OCI-LY7 (cell line): ENCODE data around the gene FRMD6. TPM values are rescaled to one million over a fixed set of nuclear protein-coding genes. Genes with fewer than 3 reads are reported as not detected.

Source experiments
- BruUV-seq: library from RNA; stranded (reverse); fragments of 400-500 nt; replicated peaks from 2 replicates; lab custom pipeline; 2021; lab: Mats Ljungman, UMichigan
- CTCF ChIA-PET: fragments of 300-600 bp; sonication (Branson Sonifier 250); formaldehyde crosslinking; loops from one replicate; lab custom pipeline; 2022; ENCODE audit warnings: antibody characterized with exemption; ENCODE audit not compliant: unreplicated experiment; lab: Charles Lee
- POLR2A ChIA-PET: fragments of 300-600 bp; sonication (Branson Sonifier 250); formaldehyde crosslinking; loops from one replicate; lab custom pipeline; 2022; ENCODE audit warnings: antibody characterized with exemption; lab: Charles Lee
- DNase-seq: peaks from one replicate; pipeline ENCODE4 v3.0.0-alpha.2; 2015; ENCODE audit warnings: low spot score
- H2AFZ ChIP-seq: fragments of 200-600 bp; sonication (generic), shearing (Covaris generic); 2 replicates; pipeline ENCODE4 v1.6.1; 2014; ENCODE audit warnings: mild to moderate bottlenecking, antibody characterized with exemption, low read length, moderate library complexity
- H3K27ac ChIP-seq: fragments of 200-600 bp; sonication (generic); 2 replicates; pipeline ENCODE4 v1.5.1; 2014; ENCODE audit warnings: mixed run types, low read depth, mild to moderate bottlenecking, moderate library complexity, low read length, inconsistent platforms; ENCODE audit not compliant: poor library complexity, severe bottlenecking
- H3K36me3 ChIP-seq: fragments of 200-600 bp; sonication (generic); 2 replicates; pipeline ENCODE4 v1.6.1; 2014; ENCODE audit warnings: mild to moderate bottlenecking, antibody characterized with exemption, low read length, moderate library complexity, mixed read lengths; ENCODE audit not compliant: insufficient read depth
- H3K4me1 ChIP-seq: fragments of 200-600 bp; sonication (generic); 2 replicates; pipeline ENCODE4 v1.5.1; 2014; ENCODE audit warnings: mild to moderate bottlenecking, low read length; ENCODE audit not compliant: insufficient read depth, poor library complexity, severe bottlenecking
- H3K4me2 ChIP-seq: fragments of 200-600 bp; sonication (generic); 2 replicates; pipeline ENCODE4 v1.6.1; 2014; ENCODE audit warnings: mild to moderate bottlenecking, low read length
- H3K4me3 ChIP-seq: fragments of 200-600 bp; sonication (generic); 2 replicates; pipeline ENCODE4 v1.5.1; 2014; ENCODE audit warnings: mild to moderate bottlenecking, low read depth, low read length; ENCODE audit not compliant: poor library complexity, severe bottlenecking
- H3K79me2 ChIP-seq: fragments of 200-600 bp; sonication (generic); 2 replicates; pipeline ENCODE4 v1.6.1; 2016; ENCODE audit warnings: low read depth, mild to moderate bottlenecking, low read length, moderate library complexity, mixed read lengths; ENCODE audit not compliant: insufficient read depth
- H3K9me2 ChIP-seq: fragments of 200-600 bp; sonication (generic); 2 replicates; pipeline ENCODE4 v1.6.1; 2016; ENCODE audit warnings: mild to moderate bottlenecking, low read length, mixed read lengths; ENCODE audit not compliant: insufficient read depth
- H3K9me3 ChIP-seq: fragments of 200-600 bp; sonication (generic); 2 replicates; pipeline ENCODE4 v1.6.1; 2014; ENCODE audit warnings: mild to moderate bottlenecking, mixed run types, low read length, mixed read lengths
- H4K20me1 ChIP-seq: fragments of 200-600 bp; sonication (generic); 2 replicates; pipeline ENCODE4 v1.6.1; 2014; ENCODE audit warnings: mild to moderate bottlenecking, antibody characterized with exemption, low read length, moderate library complexity, mixed read lengths; ENCODE audit not compliant: insufficient read depth
- CTCF ChIP-seq: fragments of 200-600 bp; sonication (generic); conservative IDR thresholded peaks from 2 replicates; pipeline ENCODE4 v1.5.1; 2014; ENCODE audit warnings: mild to moderate bottlenecking, antibody characterized with exemption, low read length, moderate library complexity, mixed read lengths
- EZH2phosphoT487 ChIP-seq: fragments of 200-600 bp; sonication (generic); IDR thresholded peaks from 2 replicates; pipeline ENCODE4 v1.6.1; 2018; ENCODE audit warnings: low read depth, borderline replicate concordance, mild to moderate bottlenecking, mixed run types, antibody characterized with exemption, low read length, moderate library complexity, mixed read lengths
- intact Hi-C: fragments of 100-400 bp; cut with micrococcal nuclease; formaldehyde crosslinking; loops from one replicate; pipeline ENCODE4 v1.10.0; 2022; ENCODE audit not compliant: unreplicated experiment
- total RNA-seq, 2 experiments: library from RNA; depleted of rRNA in 1 of 2; stranded (reverse); fragments of >200 nt in 1 of 2; shearing (Covaris generic) in 1 of 2; gene quantifications; 2 replicates each; pipeline ENCODE4 v1.2.3, GENCODE V29; 2014 to 2022

Gene FRMD6
- total RNA-seq, 2 experiments from 2014 or later: 4.4 to 12.3 TPM

GRCh38 chr14:51733147-51733546 lies 81.4 kb downstream of the FRMD6 start:
- Histone ChIP-seq H4K20me1 (no peaks in the 10 kb centered on the region), H3K9me3 (no peaks in the 10 kb centered on the region), H3K27ac (no peak overlapping the region), H3K4me2 (no peak overlapping the region), H3K79me2 (no peaks in the 10 kb centered on the region), H3K36me3 (0 out of 2 replicates have a peak, but pooled peaks cover under 1% of the 10 kb centered on the region), H3K4me3 (no peak overlapping the region), H2AFZ (no peak overlapping the region), H3K4me1 (no peaks in the 10 kb centered on the region), H3K9me2 (no peaks in the 10 kb centered on the region)
- ChIA-PET CTCF (no interaction called here), POLR2A (no interaction called here)
- no peak for DNase-seq
- intact Hi-C loops: no loop called here
- BruUV-seq: no TSS peak
- TF ChIP-seq CTCF (no peak), EZH2phosphoT487 (no peak)

- Histone ChIP-seq H4K20me1 (no peaks in the 10 kb centered on the region), H3K36me3 (no peaks in the 10 kb centered on the region), H2AFZ (no peak overlapping the region), H3K4me3 (no peak overlapping the region), H3K4me2 (no peak overlapping the region), H3K9me3 (no peaks in the 10 kb centered on the region), H3K79me2 (no peaks in the 10 kb centered on the region), H3K9me2 (no peaks in the 10 kb centered on the region), H3K27ac (no peak overlapping the region), H3K4me1 (no peaks in the 10 kb centered on the region)
- no peak for DNase-seq
- BruUV-seq: no TSS peak
- ChIA-PET POLR2A (interaction anchor here (0.6 kb wide), 1 partner anchor 84 kb away, joined by 3 read pairs; the partner anchor contains the start of gene FRMD6), CTCF (no interaction called here)
- TF ChIP-seq EZH2phosphoT487: no peak
- no peak for TF ChIP-seq CTCF
- intact Hi-C loops: no loop called here
These were observed 84.1 kb downstream of the FRMD6 start for GRCh38 chr14:51735851-51736250.

- intact Hi-C loops: no loop called here
- ChIA-PET CTCF (no interaction called here), POLR2A (interaction anchor here (0.6 kb wide), 1 partner anchor 931 kb away, joined by 5 read pairs; no protein-coding TSS in a partner anchor)
- no TSS peak for BruUV-seq
- H3K4me3 ChIP-seq: no peak overlapping the region
- H4K20me1 ChIP-seq: no peaks in the 10 kb centered on the region
- no peaks in the 10 kb centered on the region for H3K4me1 ChIP-seq
- H3K9me2 ChIP-seq: no peaks in the 10 kb centered on the region
- DNase-seq: no peak
- H3K9me3 ChIP-seq: no peaks in the 10 kb centered on the region
- no peaks in the 10 kb centered on the region for H3K36me3 ChIP-seq
- TF ChIP-seq EZH2phosphoT487 (no peak), CTCF (no peak)
- H3K79me2 ChIP-seq: no peaks in the 10 kb centered on the region
- H2AFZ ChIP-seq: no peak overlapping the region
- H3K4me2 ChIP-seq: no peak overlapping the region
- H3K27ac ChIP-seq: no peak overlapping the region
These were observed 87.0 kb downstream of the FRMD6 start for GRCh38 chr14:51738754-51739153.
